Measurements from ENCODE around the gene DCST2. TPM values are rescaled to one million over a fixed set of nuclear protein-coding genes. Genes with fewer than 3 reads are reported as not detected.
"Not testable (repeated sequence)": the region's sequence is repeated elsewhere in the genome, so short reads cannot be mapped to it uniquely, and the experiment has no call there.

The DCST2 gene
- total RNA-seq, 4 donors from 2014 or later, result 0.33 to 4.2 (median 0.50) TPM; not detected in 1

- peaks cover 16 to 18% of the 10 kb centered on the region in 2 donors for H3K4me1 ChIP-seq
- no peaks in the 10 kb centered on the region for H3K9me3 ChIP-seq
- peak overlapping the region in 2 of 3 donors; percentile 95 to 99 for H3K27ac ChIP-seq
- WGBS, 2 donors, result 21 to 22% methylated on average over 30 to 31 of the region's 40 CpGs
- TF ChIP-seq, protein P1, sequence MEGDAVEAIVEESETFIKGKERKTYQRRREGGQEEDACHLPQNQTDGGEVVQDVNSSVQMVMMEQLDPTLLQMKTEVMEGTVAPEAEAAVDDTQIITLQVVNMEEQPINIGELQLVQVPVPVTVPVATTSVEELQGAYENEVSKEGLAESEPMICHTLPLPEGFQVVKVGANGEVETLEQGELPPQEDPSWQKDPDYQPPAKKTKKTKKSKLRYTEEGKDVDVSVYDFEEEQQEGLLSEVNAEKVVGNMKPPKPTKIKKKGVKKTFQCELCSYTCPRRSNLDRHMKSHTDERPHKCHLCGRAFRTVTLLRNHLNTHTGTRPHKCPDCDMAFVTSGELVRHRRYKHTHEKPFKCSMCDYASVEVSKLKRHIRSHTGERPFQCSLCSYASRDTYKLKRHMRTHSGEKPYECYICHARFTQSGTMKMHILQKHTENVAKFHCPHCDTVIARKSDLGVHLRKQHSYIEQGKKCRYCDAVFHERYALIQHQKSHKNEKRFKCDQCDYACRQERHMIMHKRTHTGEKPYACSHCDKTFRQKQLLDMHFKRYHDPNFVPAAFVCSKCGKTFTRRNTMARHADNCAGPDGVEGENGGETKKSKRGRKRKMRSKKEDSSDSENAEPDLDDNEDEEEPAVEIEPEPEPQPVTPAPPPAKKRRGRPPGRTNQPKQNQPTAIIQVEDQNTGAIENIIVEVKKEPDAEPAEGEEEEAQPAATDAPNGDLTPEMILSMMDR (IDR thresholded peaks at IDR 0.05), result peak; percentile 33 to 70 (median 63)
- no peak for TF ChIP-seq POLR2A (IDR thresholded peaks at IDR 0.05)
- H3K36me3 ChIP-seq, result no peaks in the 10 kb centered on the region
- intact Hi-C loops (cut with DNase I), result loop anchor here (5.0 kb wide), 1 partner anchor 37 kb away; the partner anchor contains the start of gene PYGO2
- DNase-seq, result peak in 1 of 2 donors; percentile 51
- peak overlapping the region in 1 of 3 donors; percentile 86 for H3K4me3 ChIP-seq (replicated peaks in 1 of 3)
- no peaks in the 10 kb centered on the region for H3K27me3 ChIP-seq
These were observed 34.6 kb downstream of the DCST2 start for GRCh38 chr1:154998818-154999570.

GRCh38 chr1:154998201-154998780, 35.3 kb downstream of the DCST2 start:
- Histone ChIP-seq H3K27ac (no peak overlapping the region), H3K27me3 (no peaks in the 10 kb centered on the region), H3K4me1 (peaks cover 15 to 16% of the 10 kb centered on the region in 2 donors), H3K9me3 (no peaks in the 10 kb centered on the region), H3K4me3 (replicated peaks in 1 of 3) (no peak overlapping the region), H3K36me3 (no peaks in the 10 kb centered on the region)
- no peak for TF ChIP-seq POLR2A (IDR thresholded peaks at IDR 0.05)
- TF ChIP-seq, protein P1 (IDR thresholded peaks at IDR 0.05), result no peak
- 76 to 78% methylated on average over 16 of the region's 16 CpGs for WGBS, 2 donors
- no peak for DNase-seq
- intact Hi-C loops (cut with DNase I), result loop anchor here (5.0 kb wide), 1 partner anchor 36 kb away; the partner anchor contains the start of gene PYGO2

DNA sequence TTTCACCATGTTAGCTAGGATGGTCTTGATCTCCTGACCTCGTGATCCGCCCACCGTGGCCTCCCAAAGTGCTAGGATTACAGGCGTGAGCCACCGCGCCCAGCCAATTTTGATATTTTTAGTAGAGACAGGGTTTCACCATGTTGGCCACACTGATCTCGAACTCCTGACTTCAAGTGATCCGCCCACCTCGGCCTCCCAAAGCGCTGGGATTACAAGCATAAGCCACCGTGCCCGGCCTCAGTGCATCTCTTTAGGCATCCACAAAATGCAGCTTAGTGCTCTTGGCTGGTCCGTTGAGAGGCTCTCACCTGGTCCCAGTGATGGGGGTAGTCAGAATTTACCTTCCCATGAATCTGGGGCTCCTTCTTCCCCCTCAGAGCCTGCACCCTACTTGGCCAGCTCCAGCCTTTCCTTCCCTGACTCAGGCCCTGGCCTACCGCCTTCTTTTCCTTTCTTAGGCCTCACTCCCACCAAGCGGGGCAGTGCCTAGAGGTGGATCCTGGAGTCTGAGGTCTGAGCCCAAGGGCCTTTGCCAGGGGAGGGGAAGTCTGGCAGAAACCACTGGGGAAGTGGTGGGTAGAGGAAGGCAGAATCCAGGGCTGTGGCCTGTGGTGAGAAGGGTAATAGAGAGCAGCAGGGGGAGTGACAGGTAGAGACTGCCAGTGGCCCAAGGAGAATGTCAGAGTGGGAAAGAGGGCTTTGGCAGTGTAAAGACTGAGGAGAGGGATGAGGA, 36.4 kb downstream of the DCST2 start:
- Histone ChIP-seq H3K4me3 (replicated peaks in 1 of 3) (no peak overlapping the region), H3K27me3 (no peaks in the 10 kb centered on the region), H3K9me3 (no peaks in the 10 kb centered on the region), H3K36me3 (no peaks in the 10 kb centered on the region), H3K4me1 (peaks cover 15 to 16% of the 10 kb centered on the region in 2 donors), H3K27ac (no peak overlapping the region)
- no peak for DNase-seq
- intact Hi-C loops (cut with DNase I), result loop anchor here (5.0 kb wide), 1 partner anchor 35 kb away; the partner anchor contains the start of gene PYGO2
- WGBS, 2 donors, result 82 to 83% methylated on average over 15 of the region's 15 CpGs
- TF ChIP-seq POLR2A (IDR thresholded peaks at IDR 0.05), result no peak
- TF ChIP-seq, protein P1 (IDR thresholded peaks at IDR 0.05), result no peak

DNA sequence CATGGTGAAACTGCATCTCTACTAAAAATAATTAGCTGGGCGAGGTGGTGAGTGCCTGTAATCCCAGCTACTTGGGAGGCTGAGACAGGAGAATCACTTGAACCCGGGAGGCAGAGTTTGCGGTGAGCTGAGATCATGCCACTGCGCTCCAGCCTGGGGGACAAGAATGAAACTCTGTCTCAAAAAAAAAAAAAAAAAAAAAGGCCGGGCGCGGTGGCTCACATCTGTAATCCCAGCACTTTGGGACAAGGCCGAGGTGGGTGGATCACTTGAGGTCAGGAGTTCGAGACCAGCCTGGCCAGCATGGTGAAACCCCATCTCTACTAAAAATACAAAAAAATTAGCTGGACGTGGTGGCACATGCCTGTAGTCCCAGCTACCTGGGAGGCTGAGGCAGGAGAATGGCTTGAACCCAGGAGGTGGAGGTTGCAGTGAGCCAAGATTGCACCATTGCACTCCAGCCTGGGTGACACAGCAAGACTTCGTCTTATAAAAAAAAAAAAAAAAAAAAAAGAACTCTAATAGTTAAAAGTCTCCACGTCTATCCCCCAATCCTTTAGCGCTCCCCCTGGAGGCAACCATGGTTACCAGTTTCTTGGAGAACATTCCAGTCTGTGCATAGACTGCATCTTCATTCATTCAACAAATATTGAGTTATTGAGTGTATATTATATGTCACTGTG, 38.1 kb downstream of the DCST2 start:
- not testable (repeated sequence) for H3K4me3 ChIP-seq (replicated peaks in 1 of 3); H3K36me3 ChIP-seq; H3K27ac ChIP-seq; H3K9me3 ChIP-seq; H3K27me3 ChIP-seq
- intact Hi-C loops (cut with DNase I), result loop anchor here (5.0 kb wide), 1 partner anchor 33 kb away; the partner anchor contains the start of gene PYGO2
- WGBS, 2 donors, result 66 to 67% methylated on average over 13 of the region's 13 CpGs
- TF ChIP-seq, protein P1 (IDR thresholded peaks at IDR 0.05), result peak in 2 of 6 experiments; percentile 27 to 35
- H3K4me1 ChIP-seq, result peaks cover 15 to 16% of the 10 kb centered on the region in 2 donors
- DNase-seq, result peak; percentile 69 to 75
